ENCODE results near the gene WDR90. TPM values are rescaled to one million over a fixed set of nuclear protein-coding genes. Genes with fewer than 3 reads are reported as not detected.
"Not testable (repeated sequence)": the region's sequence is repeated elsewhere in the genome, so short reads cannot be mapped to it uniquely, and the experiment has no call there.

WDR90 gene
- polyA plus RNA-seq, 4 donors, result 26.1 to 76.2 (median 35.0) TPM

- DNase-seq (ENCODE audit: low read depth in 4 of 4, low spot score in 3 of 4), result no peak
Observed at GRCh38 chr16:704047-704446, 54.9 kb downstream of the WDR90 start.

GRCh38 chr16:704552-705380 lies 55.6 kb downstream of the WDR90 start:
- no peak for DNase-seq (ENCODE audit: low read depth in 4 of 4, low spot score in 3 of 4)

DNA sequence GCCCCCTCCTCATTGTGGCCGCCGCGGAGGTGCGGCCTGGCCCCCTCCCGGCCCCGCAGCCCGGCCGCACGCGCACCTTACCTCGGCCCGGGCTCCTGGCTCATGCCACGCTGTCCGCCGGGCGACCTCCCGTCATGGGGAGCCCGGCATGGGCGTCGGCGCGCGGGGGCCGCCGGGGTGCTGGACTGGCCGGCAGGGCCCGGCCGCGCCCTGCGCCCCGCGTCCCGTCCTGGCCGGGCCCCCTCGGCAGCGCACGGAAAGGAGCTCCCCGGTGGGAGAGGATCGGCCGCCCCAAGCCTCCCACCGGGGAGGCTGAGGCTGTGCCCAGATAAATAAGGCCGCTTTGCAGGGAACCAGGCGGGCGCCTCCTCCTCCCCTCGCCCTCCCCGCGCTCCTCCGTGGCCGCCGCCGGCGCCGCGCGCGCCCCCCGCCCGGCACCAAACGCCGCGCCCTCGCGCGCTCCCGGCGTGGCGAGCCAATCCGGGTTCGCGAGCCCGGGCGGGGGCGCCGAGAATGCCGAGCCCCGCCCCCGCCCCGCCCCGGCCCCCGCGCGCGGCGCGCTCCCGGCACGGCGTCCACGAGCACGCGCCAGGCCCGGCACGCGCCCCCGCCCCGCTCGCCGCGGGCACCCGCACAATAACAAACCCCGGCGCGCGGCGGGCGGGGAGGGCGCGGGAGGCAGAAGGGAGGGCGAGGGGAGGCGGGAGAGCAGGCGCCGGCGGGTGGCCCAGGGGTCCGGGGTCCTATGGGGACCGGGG lies 56.4 kb downstream of the WDR90 start, which contains the start of gene FBXL16:
FBXL16 (minus strand) TSS at position 371 of the 758 bp plus-strand sequence. CDS start 8,396 bp downstream, outside the sequence.
- DNase-seq (ENCODE audit: low read depth in 4 of 4, low spot score in 3 of 4), result no peak

GRCh38 chr16:706189-707061 lies 57.3 kb downstream of the WDR90 start:
- no peak for DNase-seq (ENCODE audit: low read depth in 4 of 4, low spot score in 3 of 4)

- DNase-seq (ENCODE audit: low read depth in 4 of 4, low spot score in 3 of 4), result no peak
Observed at GRCh38 chr16:707062-707538, 57.9 kb downstream of the WDR90 start.

DNA sequence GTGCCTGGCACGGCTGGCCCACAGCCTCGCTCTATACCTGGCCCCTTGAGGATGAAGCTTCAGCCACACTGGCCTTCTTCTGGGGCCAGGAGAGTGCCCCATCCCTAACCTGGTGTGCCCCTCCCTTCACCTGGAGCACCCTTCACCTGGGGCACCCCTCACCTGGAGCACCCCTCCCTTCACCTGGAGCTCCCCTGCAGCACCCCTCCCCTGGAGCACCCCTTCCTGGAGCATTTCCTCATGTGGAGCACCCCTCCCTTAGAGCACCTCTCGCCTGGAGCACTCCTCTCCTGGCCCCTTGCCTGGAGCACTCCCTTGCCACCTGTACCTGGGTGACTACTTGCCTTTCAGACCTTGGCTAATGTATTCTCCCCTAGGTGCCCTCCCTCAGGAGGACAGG lies 58.9 kb downstream of the WDR90 start:
- no peak for DNase-seq (ENCODE audit: low read depth in 4 of 4, low spot score in 3 of 4)

- no peak for DNase-seq (ENCODE audit: low read depth in 4 of 4, low spot score in 3 of 4)
Observed at GRCh38 chr16:708959-709358, 59.8 kb downstream of the WDR90 start.

DNA sequence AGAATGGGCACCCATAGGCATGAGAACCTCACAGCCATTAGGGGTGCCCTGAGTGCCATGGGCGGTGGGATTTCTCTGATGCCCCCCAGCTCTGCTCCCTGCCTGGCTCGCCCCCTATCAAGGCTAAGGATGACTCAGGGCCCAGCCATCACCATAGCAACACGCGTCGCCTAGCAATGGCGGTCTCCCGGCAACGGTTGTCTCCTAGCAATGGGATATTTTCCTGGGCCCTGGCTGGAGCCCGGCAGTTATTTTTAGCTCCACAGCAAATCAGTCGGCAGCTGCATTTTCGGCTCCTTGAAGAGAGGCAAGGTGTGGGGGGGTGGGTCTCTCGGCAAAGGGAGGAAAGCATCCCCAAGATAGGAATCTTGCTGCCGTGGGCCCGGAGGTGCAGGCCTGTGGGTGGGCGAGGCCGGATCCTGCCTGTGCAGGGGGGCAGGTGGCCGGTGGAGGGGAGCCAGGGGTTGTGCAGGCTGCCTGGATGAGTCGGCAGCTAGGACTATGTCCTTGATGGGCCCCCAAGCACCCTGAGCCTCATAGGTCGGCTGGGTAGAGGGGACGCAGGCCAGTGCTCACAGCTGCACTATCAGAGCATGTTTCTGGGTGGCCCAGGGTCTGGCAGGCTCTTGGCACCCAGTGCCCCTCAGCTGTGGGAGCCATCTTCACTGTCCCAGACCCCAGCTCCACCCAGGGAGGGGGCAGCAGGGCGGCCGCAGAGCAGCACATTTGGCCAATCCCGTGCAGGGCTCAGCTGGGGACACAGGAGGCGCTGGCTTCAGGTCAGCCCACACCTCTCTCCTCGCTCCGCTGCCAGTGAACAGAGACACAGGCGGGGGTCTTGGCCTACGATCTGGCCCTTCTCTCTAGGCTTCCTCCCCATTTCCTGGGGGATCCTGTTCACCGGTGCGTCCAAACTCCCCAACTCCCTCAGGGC lies 60.7 kb downstream of the WDR90 start:
- no peak for DNase-seq (ENCODE audit: low read depth in 4 of 4, low spot score in 3 of 4)

DNA sequence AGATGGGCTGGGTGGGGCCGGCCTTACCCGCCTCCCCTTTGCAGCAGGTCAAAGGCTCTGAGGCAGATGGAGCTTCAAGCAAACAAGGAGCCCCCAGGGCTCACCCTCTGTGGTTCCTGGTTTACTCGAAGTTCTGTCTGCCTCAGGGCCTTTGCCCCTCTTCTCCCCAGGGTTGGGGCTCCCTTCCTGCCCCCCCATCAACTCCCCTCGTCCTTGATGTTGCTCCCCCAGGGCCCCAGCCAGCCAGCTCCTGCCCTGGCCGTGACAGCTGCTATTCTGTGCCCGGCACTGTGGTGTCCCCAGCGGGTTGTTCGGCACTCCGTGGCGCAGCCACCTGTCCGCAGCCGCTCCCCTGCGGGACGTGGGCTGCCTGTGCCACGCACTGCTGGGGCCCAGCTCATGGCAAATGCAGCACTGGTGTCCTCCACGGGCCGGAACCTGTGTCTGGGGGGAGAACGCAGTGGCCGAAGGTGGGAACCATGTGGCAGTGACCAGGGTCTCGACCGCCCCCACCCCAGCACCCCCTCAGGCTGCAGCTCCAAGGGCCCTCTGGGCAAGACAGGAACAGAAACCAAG lies 61.4 kb downstream of the WDR90 start:
- no peak for DNase-seq (ENCODE audit: low read depth in 4 of 4, low spot score in 3 of 4)

- DNase-seq (ENCODE audit: low read depth in 4 of 4, low spot score in 3 of 4), result no peak
Observed at GRCh38 chr16:711084-711483, 61.9 kb downstream of the WDR90 start.

DNA sequence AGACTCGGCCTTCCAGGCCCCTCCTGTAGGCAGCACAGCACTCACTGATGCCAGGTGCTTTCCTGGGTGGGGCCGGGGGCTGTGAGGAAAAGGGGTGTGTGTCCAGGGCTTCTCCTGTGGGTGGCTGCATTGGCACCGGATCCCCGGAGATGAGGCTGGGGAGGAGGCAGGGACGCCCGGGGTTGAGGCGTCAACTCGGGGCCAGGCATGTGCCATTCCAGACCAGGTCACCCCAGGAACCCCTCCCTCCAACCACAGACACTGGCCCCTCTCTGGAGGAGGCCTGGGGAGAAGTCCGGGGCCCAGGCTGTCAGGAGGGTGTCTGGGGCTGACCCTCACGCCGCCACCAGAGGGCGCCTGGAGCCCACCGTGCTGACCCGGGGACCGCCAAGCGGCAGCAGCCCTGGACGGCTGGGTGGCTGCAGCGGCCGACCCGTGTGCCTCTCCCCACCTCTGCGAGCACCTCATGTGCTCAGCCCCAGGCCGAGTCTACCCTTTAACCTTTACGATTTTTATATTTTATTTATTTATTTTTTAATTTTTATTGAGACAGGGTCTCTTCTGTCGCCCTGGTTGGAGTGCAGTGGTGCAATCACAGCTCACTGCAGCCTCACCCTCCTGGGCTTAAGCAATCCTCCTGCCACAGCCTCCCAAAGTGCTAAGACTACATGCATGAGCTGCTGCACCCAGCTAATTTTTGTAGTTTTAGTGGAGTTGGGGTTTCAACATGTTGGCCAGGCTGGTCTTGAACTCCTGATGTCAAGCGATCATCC lies 62.6 kb downstream of the WDR90 start:
- DNase-seq (ENCODE audit: low read depth in 4 of 4, low spot score in 3 of 4), result no peak

DNA sequence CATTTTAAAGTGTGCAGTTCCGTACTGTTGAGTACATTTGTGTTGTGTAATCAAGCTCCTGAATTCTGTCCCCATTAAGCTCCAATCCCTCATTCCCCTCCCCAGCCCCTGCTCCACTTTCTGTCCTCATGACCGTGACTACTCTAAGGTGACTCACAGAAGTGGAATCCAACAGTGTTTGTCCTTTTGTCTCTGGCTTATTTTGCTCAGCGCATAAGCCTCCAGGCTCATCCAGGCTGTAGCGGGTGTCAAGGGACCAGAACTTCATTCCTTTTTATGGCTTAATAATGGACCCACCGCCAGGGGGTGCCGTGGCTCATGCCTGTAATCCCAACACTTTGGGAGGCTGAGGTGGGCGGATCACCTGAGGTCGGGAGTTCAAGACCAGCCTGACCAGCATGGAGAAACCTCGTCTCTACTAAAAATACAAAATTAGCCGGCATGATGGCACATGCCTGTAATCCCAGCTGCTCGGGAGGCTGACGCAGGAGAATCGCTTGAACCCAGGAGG lies 63.6 kb downstream of the WDR90 start:
- not testable (repeated sequence) for DNase-seq (ENCODE audit: low read depth in 4 of 4, low spot score in 3 of 4)

GRCh38 chr16:714079-714478 lies 64.9 kb downstream of the WDR90 start:
- no peak for DNase-seq (ENCODE audit: low read depth in 4 of 4, low spot score in 3 of 4)

DNA sequence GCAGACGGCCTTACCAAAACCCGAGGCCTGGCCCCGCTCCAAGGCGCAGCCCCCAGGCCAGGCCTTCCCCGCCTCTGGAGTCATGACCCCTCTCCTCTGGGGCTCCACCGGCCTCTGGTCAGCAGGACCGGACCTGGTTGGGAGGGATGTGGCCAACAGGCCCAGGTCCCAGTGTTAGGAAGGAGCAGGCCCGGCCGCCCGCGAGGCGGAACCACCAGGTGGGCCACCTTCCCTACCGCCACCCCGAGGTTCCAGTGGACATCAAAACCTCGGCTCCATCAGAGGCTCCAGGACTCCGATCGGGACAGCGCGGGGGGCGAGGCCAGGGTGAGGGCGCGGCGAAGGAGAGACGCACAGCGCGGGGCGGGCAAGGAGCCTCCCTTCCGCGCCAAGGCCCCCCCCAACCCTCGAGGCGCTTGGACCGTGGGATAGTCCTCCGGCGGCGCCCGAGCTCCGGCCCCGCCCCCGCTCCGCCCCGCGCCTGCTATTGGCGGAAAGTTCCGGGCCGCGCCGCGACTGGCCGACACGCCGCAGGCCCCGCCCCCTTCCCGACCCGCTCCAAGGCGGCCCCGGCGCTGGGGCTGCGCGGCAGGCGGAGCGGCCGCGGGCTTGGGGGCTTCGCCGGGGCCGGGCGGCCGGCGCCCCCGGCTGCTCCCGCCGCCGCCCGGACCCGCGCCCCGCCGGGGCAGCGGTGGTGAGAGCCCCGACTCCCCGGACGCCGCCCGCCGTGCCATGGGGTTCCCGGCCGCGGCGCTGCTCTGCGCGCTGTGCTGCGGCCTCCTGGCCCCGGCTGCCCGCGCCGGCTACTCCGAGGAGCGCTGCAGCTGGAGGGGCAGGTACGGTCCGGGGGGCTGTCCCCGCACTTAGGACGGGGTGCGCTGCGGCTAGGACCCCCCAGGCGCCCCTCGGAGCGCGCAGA lies 65.7 kb downstream of the WDR90 start, which contains the start of gene METRN:
METRN (plus strand) TSS at position 561 of the 919 bp plus-strand sequence; CDS start at position 733, 172 bp downstream.
- DNase-seq (ENCODE audit: low read depth in 4 of 4, low spot score in 3 of 4), result peak in 2 of 4 donors; percentile 67 to 75

GRCh38 chr16:715477-716199 lies 66.5 kb downstream of the WDR90 start:
- no peak for DNase-seq (ENCODE audit: low read depth in 4 of 4, low spot score in 3 of 4)

GRCh38 chr16:716200-716568 lies 67.0 kb downstream of the WDR90 start:
- DNase-seq (ENCODE audit: low read depth in 4 of 4, low spot score in 3 of 4), result no peak

Measured in left renal pelvis (tissue), 4 donors.